ENCODE measurements around the gene PHKB. TPM values are rescaled to one million over a fixed set of nuclear protein-coding genes. Genes with fewer than 3 reads are reported as not detected.

PHKB gene
- total RNA-seq, 1 experiment from 2014 or later = 38.8 TPM

- H2BK15ac ChIP-seq (ENCODE audit: low read depth, low read length) = no peak overlapping the region
- H3T11ph ChIP-seq (ENCODE audit: low read length) = no peak overlapping the region
- H3K56ac ChIP-seq (ENCODE audit: insufficient read length, low read depth, low read length) = no peak overlapping the region
- Mint-ChIP-seq H3K9me3 (peaks cover 11 to 19% of the 10 kb centered on the region in 2 experiments; a peak in 4 of 5 replicates), H3K27ac (peak overlapping the region in 2 of 3 experiments; percentile 11 to 94; a peak in 5 of 7 replicates), H3K36me3 (ENCODE audit: insufficient read depth in 1 of 3, low read depth in 3 of 3) (peaks cover 22 to 39% (median 28%) of the 10 kb centered on the region in 3 experiments; a peak in 6 of 7 replicates), H3K4me1 (peaks cover 22% of the 10 kb centered on the region in 2 experiments), H3K4me3 (no peak overlapping the region), H3K27me3 (ENCODE audit: low read depth) (no peaks in the 10 kb centered on the region)
- no peak overlapping the region for H2BK12ac ChIP-seq (ENCODE audit: insufficient read length, low read depth, low read length)
- H3K79me2 ChIP-seq (ENCODE audit: insufficient read depth, low read length) = no peaks in the 10 kb centered on the region
- H3K27me3 ChIP-seq (ENCODE audit: insufficient read depth, low read length) = no peaks in the 10 kb centered on the region
- no peak overlapping the region for H2AK5ac ChIP-seq (ENCODE audit: insufficient read length, low read length)
- WGBS (ENCODE audit: extremely low coverage, insufficient read length, low lambda C conversion rate) = no CpG with 5 or more reads among the region's 1 CpG
- H2BK120ac ChIP-seq (ENCODE audit: low read depth, low read length, poor library complexity, severe bottlenecking) = no peak overlapping the region
- no peaks in the 10 kb centered on the region for H3K79me1 ChIP-seq (ENCODE audit: insufficient read depth, low read depth, low read length, poor library complexity, severe bottlenecking)
- H4K5ac ChIP-seq (ENCODE audit: insufficient read length, low read depth, low read length) = no peak overlapping the region
- H2BK20ac ChIP-seq (ENCODE audit: low read depth, low read length, poor library complexity, severe bottlenecking) = no peak overlapping the region
- no peak overlapping the region for H4K8ac ChIP-seq (replicated peaks; ENCODE audit: insufficient read length, low read depth, low read length)
- H3K27ac ChIP-seq (ENCODE audit: insufficient read length, low read depth, low read length) = no peak overlapping the region
- H4K20me1 ChIP-seq (ENCODE audit: control insufficient read depth, insufficient read depth, insufficient read length) = no peaks in the 10 kb centered on the region
- no peak overlapping the region for H3K9ac ChIP-seq (ENCODE audit: extremely low read depth, insufficient read length, low read length)
- no peak overlapping the region for H3K4me2 ChIP-seq (ENCODE audit: insufficient read depth, insufficient read length, low read length)
- DNase-seq = no peak
- peaks cover 9% of the 10 kb centered on the region; the same call in 1 of the 2 replicates for H3K4me1 ChIP-seq (ENCODE audit: insufficient read depth, low read length)
- H3K18ac ChIP-seq (ENCODE audit: insufficient read length, low read depth, low read length) = no peak overlapping the region
- no peak overlapping the region for H2AFZ ChIP-seq (ENCODE audit: low read length)
- H4K91ac ChIP-seq (ENCODE audit: insufficient read length, low read depth, low read length) = no peak overlapping the region
- no peak overlapping the region for H2BK5ac ChIP-seq (ENCODE audit: insufficient read length, low read length)
- no peaks in the 10 kb centered on the region for H3K23me2 ChIP-seq (ENCODE audit: insufficient read length, low read depth, low read length, poor library complexity, severe bottlenecking)
- H3K9me3 ChIP-seq (ENCODE audit: control insufficient read depth, low read depth, low read length) = peaks cover 8% of the 10 kb centered on the region
- H3K4ac ChIP-seq (ENCODE audit: low read depth, low read length) = no peak overlapping the region
- H3K14ac ChIP-seq (ENCODE audit: insufficient read depth, low read length) = no peak overlapping the region
- no peak overlapping the region for H3K23ac ChIP-seq (ENCODE audit: insufficient read length, low read depth, low read length)
- TF ChIP-seq, protein P1, sequence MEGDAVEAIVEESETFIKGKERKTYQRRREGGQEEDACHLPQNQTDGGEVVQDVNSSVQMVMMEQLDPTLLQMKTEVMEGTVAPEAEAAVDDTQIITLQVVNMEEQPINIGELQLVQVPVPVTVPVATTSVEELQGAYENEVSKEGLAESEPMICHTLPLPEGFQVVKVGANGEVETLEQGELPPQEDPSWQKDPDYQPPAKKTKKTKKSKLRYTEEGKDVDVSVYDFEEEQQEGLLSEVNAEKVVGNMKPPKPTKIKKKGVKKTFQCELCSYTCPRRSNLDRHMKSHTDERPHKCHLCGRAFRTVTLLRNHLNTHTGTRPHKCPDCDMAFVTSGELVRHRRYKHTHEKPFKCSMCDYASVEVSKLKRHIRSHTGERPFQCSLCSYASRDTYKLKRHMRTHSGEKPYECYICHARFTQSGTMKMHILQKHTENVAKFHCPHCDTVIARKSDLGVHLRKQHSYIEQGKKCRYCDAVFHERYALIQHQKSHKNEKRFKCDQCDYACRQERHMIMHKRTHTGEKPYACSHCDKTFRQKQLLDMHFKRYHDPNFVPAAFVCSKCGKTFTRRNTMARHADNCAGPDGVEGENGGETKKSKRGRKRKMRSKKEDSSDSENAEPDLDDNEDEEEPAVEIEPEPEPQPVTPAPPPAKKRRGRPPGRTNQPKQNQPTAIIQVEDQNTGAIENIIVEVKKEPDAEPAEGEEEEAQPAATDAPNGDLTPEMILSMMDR (conservative IDR thresholded peaks at IDR 0.05) = no peak
Observed at GRCh38 chr16:47492036-47492427, 30.9 kb downstream of the PHKB start.
